Tibial artery (tissue), 4 donors: ENCODE measurements around the gene ERC2.

Source experiments
- DNase-seq, 2 donors: peaks; one replicate each; pipeline ENCODE4 v3.0.0-alpha.2; 2019
- H3K27ac ChIP-seq, 2 donors: fragments of 200-600 bp; sonication (generic) in 1 of 2; 1 replicate in 1 of 2; 2 replicates in 1 of 2; pipeline ENCODE4 v1.5.1; 2018 to 2019; ENCODE audit warnings: mild to moderate bottlenecking in 1 of 2
- H3K27me3 ChIP-seq, 2 donors: fragments of 200-600 bp; sonication (generic) in 1 of 2; one replicate each; pipeline versions ENCODE4 v1.5.1 to v1.6.0; 2016 to 2019
- H3K36me3 ChIP-seq, 3 donors: fragments of 200-600 bp; sonication (generic) in 2 of 3; one replicate each; pipeline ENCODE4 v1.5.1; 2016 to 2019; ENCODE audit warnings: mild to moderate bottlenecking in 2 of 3
- H3K4me1 ChIP-seq, 4 donors: fragments of 200-600 bp; sonication (generic) in 2 of 4; 1 replicate in 3 of 4; 2 replicates in 1 of 4; pipeline ENCODE4 v1.5.1; 2016 to 2019
- H3K4me3 ChIP-seq, 2 donors: fragments of 200-600 bp; sonication (generic) in 1 of 2; 1 replicate in 1 of 2; 2 replicates in 1 of 2; pipeline ENCODE4 v1.5.1; 2018 to 2019; ENCODE audit warnings: mild to moderate bottlenecking in 2 of 2
- H3K9me3 ChIP-seq, 3 donors: fragments of 200-600 bp; sonication (generic) in 1 of 3; one replicate each; pipeline ENCODE4 v1.5.1; 2016 to 2019
- CTCF ChIP-seq, 2 experiments: fragments of 200-600 bp in 1 of 2; fragments of 450-650 bp in 1 of 2; IDR thresholded peaks; one replicate each; pipeline ENCODE4 v1.5.1; 2017 to 2019; ENCODE audit warnings: antibody characterized with exemption in 2 of 2, mild to moderate bottlenecking in 1 of 2, moderate library complexity in 1 of 2
- intact Hi-C: fragments of 100-400 bp; cut with DNase I; formaldehyde crosslinking; loops from one replicate; pipeline ENCODE4 v1.15.0; 2023; ENCODE audit warnings: low total_unique reads

ERC2 gene

DNA sequence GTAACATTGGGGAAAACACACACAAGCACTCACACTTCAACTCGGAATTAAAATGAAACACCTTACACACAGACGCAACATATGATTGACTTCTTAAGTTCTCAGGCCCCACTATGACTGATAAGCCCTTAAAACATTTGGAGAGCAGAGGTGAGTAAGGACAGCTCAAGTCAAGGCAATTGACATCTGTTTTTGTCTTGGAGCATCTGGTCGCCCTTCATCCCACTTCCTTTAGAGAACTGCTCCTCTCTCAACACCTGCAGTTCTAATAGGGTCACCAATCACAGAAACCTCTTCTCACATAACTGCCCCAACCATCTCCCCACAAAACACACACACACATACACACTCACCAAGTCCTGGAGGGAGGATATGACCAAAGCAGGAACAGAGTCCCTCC, 43.4 kb downstream of the ERC2 start:
- no peaks in the 10 kb centered on the region for H3K36me3 ChIP-seq
- no peaks in the 10 kb centered on the region for H3K9me3 ChIP-seq
- no peaks in the 10 kb centered on the region for H3K4me1 ChIP-seq
- no peak for TF ChIP-seq CTCF (IDR thresholded peaks at IDR 0.05)
- no peak overlapping the region for H3K4me3 ChIP-seq
- H3K27me3 ChIP-seq: no peaks in the 10 kb centered on the region
- DNase-seq: no peak
- intact Hi-C loops: no loop called here
- H3K27ac ChIP-seq: no peak overlapping the region

DNA sequence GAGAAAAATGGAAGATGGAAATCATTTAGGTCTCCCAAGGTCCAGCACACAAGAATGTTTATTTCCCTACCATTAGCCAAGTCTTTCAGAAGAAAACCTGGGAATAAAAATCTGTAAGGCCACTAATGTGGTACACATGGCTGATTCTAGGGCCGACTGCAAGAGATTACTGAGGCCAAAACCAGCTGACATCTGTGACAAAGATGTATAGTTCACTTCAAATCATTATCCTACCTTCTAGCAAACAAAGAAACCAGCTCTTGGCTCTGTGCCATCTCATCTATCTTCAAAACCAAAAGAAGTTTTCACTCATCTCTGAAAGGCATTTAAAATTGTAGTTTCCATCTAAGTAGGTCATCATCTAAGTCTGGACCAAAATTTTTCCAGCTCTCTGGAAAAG, 43.9 kb downstream of the ERC2 start:
- intact Hi-C loops: no loop called here
- H3K36me3 ChIP-seq: no peaks in the 10 kb centered on the region
- no peak overlapping the region for H3K27ac ChIP-seq
- no peaks in the 10 kb centered on the region for H3K27me3 ChIP-seq
- no peak overlapping the region for H3K4me3 ChIP-seq
- no peaks in the 10 kb centered on the region for H3K4me1 ChIP-seq
- no peak for TF ChIP-seq CTCF (IDR thresholded peaks at IDR 0.05)
- DNase-seq: no peak
- H3K9me3 ChIP-seq: no peaks in the 10 kb centered on the region

- no peaks in the 10 kb centered on the region for H3K36me3 ChIP-seq
- no peaks in the 10 kb centered on the region for H3K27me3 ChIP-seq
- H3K27ac ChIP-seq: no peak overlapping the region
- intact Hi-C loops: no loop called here
- H3K9me3 ChIP-seq: no peaks in the 10 kb centered on the region
- H3K4me1 ChIP-seq: no peaks in the 10 kb centered on the region
- no peak overlapping the region for H3K4me3 ChIP-seq
- DNase-seq: no peak
- no peak for TF ChIP-seq CTCF (IDR thresholded peaks at IDR 0.05)
Measured at GRCh38 chr3:56423661-56424099, 44.6 kb downstream of the ERC2 start.

GRCh38 chr3:56422316-56422715, 46.0 kb downstream of the ERC2 start:
- intact Hi-C loops: no loop called here
- Histone ChIP-seq H3K9me3 (no peaks in the 10 kb centered on the region), H3K27me3 (no peaks in the 10 kb centered on the region), H3K36me3 (no peaks in the 10 kb centered on the region), H3K4me1 (no peaks in the 10 kb centered on the region), H3K27ac (no peak overlapping the region), H3K4me3 (no peak overlapping the region)
- no peak for DNase-seq
- no peak for TF ChIP-seq CTCF (IDR thresholded peaks at IDR 0.05)

DNA sequence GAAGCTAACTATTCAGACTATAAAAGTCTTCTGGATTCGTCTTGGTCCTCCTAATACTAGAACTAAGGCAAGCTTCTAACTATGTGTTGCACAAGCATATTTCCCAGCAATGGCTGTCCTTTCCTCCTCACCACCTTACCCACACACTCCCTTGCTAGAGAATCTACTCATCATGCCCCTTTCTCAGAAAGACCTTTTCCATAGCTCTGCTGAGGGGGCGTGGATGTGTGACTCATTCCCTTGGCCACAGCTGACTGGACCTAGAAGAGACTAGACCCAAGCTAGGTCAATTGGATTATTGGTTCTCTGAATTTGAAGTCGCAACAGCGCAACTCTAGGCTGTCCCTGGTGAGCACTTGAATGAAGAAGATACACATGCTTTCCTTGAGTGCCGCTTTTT, 47.1 kb downstream of the ERC2 start:
- TF ChIP-seq CTCF (IDR thresholded peaks at IDR 0.05): no peak

DNA sequence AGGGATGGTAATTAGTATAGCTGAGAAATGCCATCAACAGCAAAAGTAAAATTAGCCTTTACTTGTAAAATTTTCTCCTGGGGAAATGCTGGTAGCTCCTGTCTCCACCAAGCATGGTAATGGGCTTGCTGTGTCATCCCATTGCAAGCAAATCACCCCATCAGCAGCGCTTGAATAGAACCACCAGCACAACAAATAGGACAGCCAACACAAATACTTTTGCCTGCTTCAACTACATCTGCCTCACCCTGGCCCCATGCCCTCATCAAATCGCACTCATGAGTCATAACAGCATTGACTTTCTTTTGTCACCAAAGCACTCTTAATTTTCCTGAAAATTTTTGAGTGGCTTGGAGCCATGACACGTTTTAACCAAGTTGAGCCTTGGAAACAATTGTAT, 52.6 kb downstream of the ERC2 start:
- no peak for TF ChIP-seq CTCF (IDR thresholded peaks at IDR 0.05)
- Histone ChIP-seq H3K9me3 (no peaks in the 10 kb centered on the region), H3K27me3 (no peaks in the 10 kb centered on the region), H3K27ac (no peak overlapping the region), H3K4me1 (no peaks in the 10 kb centered on the region), H3K4me3 (no peak overlapping the region), H3K36me3 (no peaks in the 10 kb centered on the region)
- intact Hi-C loops: no loop called here
- DNase-seq: no peak

More for the DNA sequence above, 47.1 kb downstream of the ERC2 start:
- intact Hi-C loops: no loop called here
- Histone ChIP-seq H3K4me1 (no peaks in the 10 kb centered on the region), H3K36me3 (no peaks in the 10 kb centered on the region), H3K9me3 (no peaks in the 10 kb centered on the region), H3K27me3 (no peaks in the 10 kb centered on the region), H3K4me3 (no peak overlapping the region), H3K27ac (no peak overlapping the region)
- no peak for DNase-seq
